Peyer's patch (tissue), 4 donors: ENCODE measurements around the gene C5orf52.

Experiments used
- POLR2A ChIP-seq, 2 donors: fragments of 450-650 bp; IDR thresholded peaks; one replicate each; pipeline ENCODE4 v1.5.1; 2017; ENCODE audit warnings: antibody characterized with exemption in 2 of 2, mild to moderate bottlenecking in 2 of 2, moderate library complexity in 2 of 2
- TF ChIP-seq, protein P1 (sequence below), 6 experiments: fragments of 450-650 bp in 4 of 6; fragments of 200-600 bp in 2 of 6; sonication (generic) in 1 of 6; IDR thresholded peaks; one replicate each; pipeline ENCODE4 v1.5.1; 2017 to 2019; ENCODE audit warnings: antibody characterized with exemption in 6 of 6, mild to moderate bottlenecking in 3 of 6, moderate library complexity in 1 of 6

DNA sequence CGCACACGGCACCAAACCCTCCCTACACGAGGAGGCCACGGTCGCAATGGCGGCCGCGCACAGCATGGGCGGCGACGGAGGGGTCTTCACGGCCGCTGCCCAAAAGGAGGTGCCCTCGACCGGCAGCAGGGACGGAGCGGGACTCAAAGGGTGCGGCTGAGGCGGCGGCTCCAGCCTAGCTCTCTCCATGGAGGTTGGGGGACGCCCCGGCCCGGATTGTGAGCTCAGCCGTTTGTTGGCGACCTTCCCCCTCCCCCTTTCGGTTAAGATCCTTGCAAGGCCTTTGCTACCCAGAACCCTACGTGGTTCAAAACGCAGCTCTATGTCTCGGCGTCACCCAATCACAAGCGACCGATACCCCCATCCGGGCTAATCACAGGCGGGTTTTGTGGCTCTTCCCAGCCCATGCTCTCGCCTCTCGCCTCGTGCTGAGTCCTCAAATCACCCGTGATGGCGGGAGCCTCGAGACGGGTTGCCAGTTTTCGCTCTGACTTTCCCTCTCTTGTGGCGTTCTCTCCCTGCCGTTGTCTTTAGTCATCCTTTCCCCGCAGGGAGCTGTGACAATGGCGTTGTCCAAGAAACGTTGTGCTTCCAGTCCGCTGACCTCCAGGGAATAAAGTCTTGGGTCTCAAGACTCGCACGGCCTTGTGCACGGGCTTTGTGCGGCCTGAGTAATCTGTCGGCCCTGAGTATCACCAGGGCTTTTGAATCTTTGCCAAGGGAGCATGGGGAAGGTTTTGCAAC, 19.5 kb downstream of the C5orf52 start:
- TF ChIP-seq, protein P1, sequence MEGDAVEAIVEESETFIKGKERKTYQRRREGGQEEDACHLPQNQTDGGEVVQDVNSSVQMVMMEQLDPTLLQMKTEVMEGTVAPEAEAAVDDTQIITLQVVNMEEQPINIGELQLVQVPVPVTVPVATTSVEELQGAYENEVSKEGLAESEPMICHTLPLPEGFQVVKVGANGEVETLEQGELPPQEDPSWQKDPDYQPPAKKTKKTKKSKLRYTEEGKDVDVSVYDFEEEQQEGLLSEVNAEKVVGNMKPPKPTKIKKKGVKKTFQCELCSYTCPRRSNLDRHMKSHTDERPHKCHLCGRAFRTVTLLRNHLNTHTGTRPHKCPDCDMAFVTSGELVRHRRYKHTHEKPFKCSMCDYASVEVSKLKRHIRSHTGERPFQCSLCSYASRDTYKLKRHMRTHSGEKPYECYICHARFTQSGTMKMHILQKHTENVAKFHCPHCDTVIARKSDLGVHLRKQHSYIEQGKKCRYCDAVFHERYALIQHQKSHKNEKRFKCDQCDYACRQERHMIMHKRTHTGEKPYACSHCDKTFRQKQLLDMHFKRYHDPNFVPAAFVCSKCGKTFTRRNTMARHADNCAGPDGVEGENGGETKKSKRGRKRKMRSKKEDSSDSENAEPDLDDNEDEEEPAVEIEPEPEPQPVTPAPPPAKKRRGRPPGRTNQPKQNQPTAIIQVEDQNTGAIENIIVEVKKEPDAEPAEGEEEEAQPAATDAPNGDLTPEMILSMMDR (IDR thresholded peaks at IDR 0.05) = no peak
- no peak for TF ChIP-seq POLR2A (IDR thresholded peaks at IDR 0.05)
